Measurements from ENCODE around the gene DPYD.

Gene DPYD

GRCh38 chr1:97787231-97787630, 133.6 kb downstream of the DPYD start:
- no peak for DNase-seq (ENCODE audit: extremely low spot score)
- TF ChIP-seq ELF4 (IDR thresholded peaks at IDR 0.05) = no peak
- ChIA-PET POLR2A (no interaction called here), CTCF (no interaction called here)

- ChIA-PET CTCF (no interaction called here), POLR2A (no interaction called here)
- TF ChIP-seq BHLHE40 (IDR thresholded peaks at IDR 0.05; ENCODE audit: borderline replicate concordance) (no peak), SUZ12 (IDR thresholded peaks at IDR 0.05) (no peak), ARNT (IDR thresholded peaks at IDR 0.05) (no peak), FOXA1 (IDR thresholded peaks at IDR 0.05) (no peak), SP1 (IDR thresholded peaks at IDR 0.05) (no peak), L3MBTL2 (conservative IDR thresholded peaks at IDR 0.05) (no peak), ZNF384 (IDR thresholded peaks at IDR 0.05) (no peak), ELF4 (IDR thresholded peaks at IDR 0.05) (no peak), NFRKB (IDR thresholded peaks at IDR 0.05) (no peak), TARDBP (IDR thresholded peaks at IDR 0.05) (no peak), PKNOX1 (IDR thresholded peaks at IDR 0.05) (no peak), HDGF (IDR thresholded peaks at IDR 0.05; ENCODE audit: borderline replicate concordance) (no peak), FOXM1 (IDR thresholded peaks at IDR 0.05; ENCODE audit: borderline replicate concordance) (no peak), CTBP1 (IDR thresholded peaks at IDR 0.05; ENCODE audit: borderline replicate concordance) (no peak), LEF1 (IDR thresholded peaks at IDR 0.05; ENCODE audit: borderline replicate concordance) (no peak)
- DNase-seq (ENCODE audit: extremely low spot score) = no peak
These were observed 136.2 kb downstream of the DPYD start for GRCh38 chr1:97784661-97785060.

GRCh38 chr1:97783751-97784150, 137.1 kb downstream of the DPYD start:
- ChIA-PET POLR2A (no interaction called here), CTCF (interaction anchor here (0.7 kb wide), 1 partner anchor 230 kb away, joined by 3 read pairs; no protein-coding TSS in a partner anchor)
- no peak for TF ChIP-seq L3MBTL2 (conservative IDR thresholded peaks at IDR 0.05)
- TF ChIP-seq SUZ12 (IDR thresholded peaks at IDR 0.05) = no peak
- no peak for TF ChIP-seq NFRKB (IDR thresholded peaks at IDR 0.05)
- TF ChIP-seq SP1 (IDR thresholded peaks at IDR 0.05) = no peak
- TF ChIP-seq FOXM1 (IDR thresholded peaks at IDR 0.05; ENCODE audit: borderline replicate concordance) = no peak
- TF ChIP-seq FOXA1 (IDR thresholded peaks at IDR 0.05) = no peak
- no peak for TF ChIP-seq ARNT (IDR thresholded peaks at IDR 0.05)
- no peak for TF ChIP-seq HDGF (IDR thresholded peaks at IDR 0.05; ENCODE audit: borderline replicate concordance)
- no peak for TF ChIP-seq ZNF384 (IDR thresholded peaks at IDR 0.05)
- TF ChIP-seq PKNOX1 (IDR thresholded peaks at IDR 0.05) = no peak
- no peak for TF ChIP-seq TARDBP (IDR thresholded peaks at IDR 0.05)
- no peak for TF ChIP-seq FOXK2 (IDR thresholded peaks at IDR 0.05)
- TF ChIP-seq ELF4 (IDR thresholded peaks at IDR 0.05) = no peak
- no peak for TF ChIP-seq BHLHE40 (IDR thresholded peaks at IDR 0.05; ENCODE audit: borderline replicate concordance)
- no peak for TF ChIP-seq CTBP1 (IDR thresholded peaks at IDR 0.05; ENCODE audit: borderline replicate concordance)
- no peak for DNase-seq (ENCODE audit: extremely low spot score)

GRCh38 chr1:97781762-97782337, 139.0 kb downstream of the DPYD start:
- CTCF ChIA-PET = no interaction called here
- POLR2A ChIA-PET = no interaction called here
- DNase-seq (ENCODE audit: extremely low spot score) = no peak
- no peak for TF ChIP-seq LEF1 (IDR thresholded peaks at IDR 0.05; ENCODE audit: borderline replicate concordance)
- TF ChIP-seq L3MBTL2 (conservative IDR thresholded peaks at IDR 0.05) = no peak
- TF ChIP-seq HDGF (IDR thresholded peaks at IDR 0.05; ENCODE audit: borderline replicate concordance) = no peak
- no peak for TF ChIP-seq NFRKB (IDR thresholded peaks at IDR 0.05)
- TF ChIP-seq ZNF384 (IDR thresholded peaks at IDR 0.05) = no peak
- TF ChIP-seq SUZ12 (IDR thresholded peaks at IDR 0.05) = no peak
- no peak for TF ChIP-seq PKNOX1 (IDR thresholded peaks at IDR 0.05)
- no peak for TF ChIP-seq FOXK2 (IDR thresholded peaks at IDR 0.05)
- no peak for TF ChIP-seq TARDBP (IDR thresholded peaks at IDR 0.05)
- no peak for TF ChIP-seq ARNT (IDR thresholded peaks at IDR 0.05)
- no peak for TF ChIP-seq BHLHE40 (IDR thresholded peaks at IDR 0.05; ENCODE audit: borderline replicate concordance)
- TF ChIP-seq ELF4 (IDR thresholded peaks at IDR 0.05) = no peak
- TF ChIP-seq FOXA1 (IDR thresholded peaks at IDR 0.05) = no peak

- ChIA-PET CTCF (no interaction called here), POLR2A (no interaction called here)
- TF ChIP-seq PKNOX1 (IDR thresholded peaks at IDR 0.05) (no peak), SUZ12 (IDR thresholded peaks at IDR 0.05) (no peak), ZNF384 (IDR thresholded peaks at IDR 0.05) (no peak), CTBP1 (IDR thresholded peaks at IDR 0.05; ENCODE audit: borderline replicate concordance) (no peak), SP1 (IDR thresholded peaks at IDR 0.05) (no peak), L3MBTL2 (conservative IDR thresholded peaks at IDR 0.05) (no peak), FOXA1 (IDR thresholded peaks at IDR 0.05) (no peak), HDGF (IDR thresholded peaks at IDR 0.05; ENCODE audit: borderline replicate concordance) (no peak), FOXM1 (IDR thresholded peaks at IDR 0.05; ENCODE audit: borderline replicate concordance) (no peak), FOXK2 (IDR thresholded peaks at IDR 0.05) (no peak), LEF1 (IDR thresholded peaks at IDR 0.05; ENCODE audit: borderline replicate concordance) (no peak), TARDBP (IDR thresholded peaks at IDR 0.05) (no peak), BHLHE40 (IDR thresholded peaks at IDR 0.05; ENCODE audit: borderline replicate concordance) (no peak), ARNT (IDR thresholded peaks at IDR 0.05) (no peak)
These were observed 139.9 kb downstream of the DPYD start for GRCh38 chr1:97780884-97781283.

GRCh38 chr1:97778718-97779117, 142.1 kb downstream of the DPYD start:
- no peak for TF ChIP-seq FOXK2 (IDR thresholded peaks at IDR 0.05)
- TF ChIP-seq SUZ12 (IDR thresholded peaks at IDR 0.05) = no peak
- TF ChIP-seq SP1 (IDR thresholded peaks at IDR 0.05) = no peak
- no peak for TF ChIP-seq L3MBTL2 (conservative IDR thresholded peaks at IDR 0.05)
- TF ChIP-seq ARNT (IDR thresholded peaks at IDR 0.05) = no peak
- no peak for TF ChIP-seq FOXA1 (IDR thresholded peaks at IDR 0.05)
- no peak for TF ChIP-seq ELF4 (IDR thresholded peaks at IDR 0.05)
- no peak for TF ChIP-seq HDGF (IDR thresholded peaks at IDR 0.05; ENCODE audit: borderline replicate concordance)
- no peak for DNase-seq (ENCODE audit: extremely low spot score)
- ChIA-PET POLR2A (no interaction called here), CTCF (interaction anchor here (1.2 kb wide), 1 partner anchor 10 kb away, joined by 4 read pairs; no protein-coding TSS in a partner anchor)

More at GRCh38 chr1:97780884-97781283, 139.9 kb downstream of the DPYD start:
- no peak for DNase-seq (ENCODE audit: extremely low spot score)

All from HEK293T (cell line).